Neuronal stem cell (in vitro differentiated cells): Measurements from ENCODE around the gene MYO1H.

Experiments used
- DNase-seq: peaks from one replicate; pipeline ENCODE4 v3.0.0-alpha.2; 2013; ENCODE audit warnings: low spot score
- H2AFZ ChIP-seq: one replicate; pipeline ENCODE4 v1.6.1; 2013; ENCODE audit warnings: mild to moderate bottlenecking, low read length, inconsistent platforms
- H2AK5ac ChIP-seq: 2 replicates; pipeline ENCODE4 v1.6.1; 2013; ENCODE audit warnings: low read depth, mild to moderate bottlenecking, inconsistent platforms, low read length, moderate library complexity, mixed read lengths
- H2BK120ac ChIP-seq: 2 replicates; pipeline ENCODE4 v1.6.1; 2013; ENCODE audit warnings: low read depth, mild to moderate bottlenecking, inconsistent platforms, low read length, moderate library complexity, mixed read lengths
- H2BK12ac ChIP-seq: one replicate; pipeline ENCODE4 v1.6.1; 2013; ENCODE audit warnings: low read length, inconsistent platforms
- H2BK15ac ChIP-seq: 2 replicates; pipeline ENCODE4 v1.6.1; 2013; ENCODE audit warnings: mild to moderate bottlenecking, low read length, inconsistent platforms, mixed read lengths
- H2BK5ac ChIP-seq: one replicate; pipeline ENCODE4 v1.6.1; 2013; ENCODE audit warnings: inconsistent platforms, mild to moderate bottlenecking, low read length, moderate library complexity
- H3K14ac ChIP-seq: one replicate; pipeline ENCODE4 v1.6.1; 2013; ENCODE audit warnings: low read length, inconsistent platforms
- H3K18ac ChIP-seq: 2 replicates; pipeline ENCODE4 v1.6.1; 2013; ENCODE audit warnings: low read length, inconsistent platforms
- H3K23ac ChIP-seq: 2 replicates; pipeline ENCODE4 v1.6.1; 2013; ENCODE audit warnings: low read depth, mild to moderate bottlenecking, mixed read lengths, low read length, inconsistent platforms; ENCODE audit not compliant: poor library complexity
- H3K27ac ChIP-seq: replicated peaks from 3 replicates; pipeline ENCODE4 v1.5.1; 2013; ENCODE audit warnings: low read length, inconsistent platforms
- H3K27me3 ChIP-seq, 3 experiments: 2 replicates each; pipeline ENCODE4 v1.6.1; 2013; ENCODE audit warnings: low read length in 3 of 3, mild to moderate bottlenecking in 2 of 3, inconsistent platforms in 1 of 3, low read depth in 1 of 3, mixed read lengths in 1 of 3, moderate library complexity in 1 of 3; ENCODE audit not compliant: control insufficient read depth in 3 of 3, insufficient read depth in 3 of 3
- H3K36me3 ChIP-seq, 2 donors: replicated peaks in 1 of 2; 2 replicates each; pipeline ENCODE4 v1.6.1; 2013; ENCODE audit warnings: low read length in 2 of 2; ENCODE audit not compliant: control insufficient read depth in 2 of 2, insufficient read depth in 2 of 2
- H3K4ac ChIP-seq: 2 replicates; pipeline ENCODE4 v1.6.1; 2013; ENCODE audit warnings: inconsistent platforms, mild to moderate bottlenecking, low read length, moderate library complexity
- H3K4me1 ChIP-seq, 2 donors: 1 replicate in 1 of 2; 2 replicates in 1 of 2; pipeline ENCODE4 v1.6.1; 2013; ENCODE audit warnings: low read length in 2 of 2, low read depth in 1 of 2; ENCODE audit not compliant: control insufficient read depth in 2 of 2, insufficient read depth in 1 of 2
- H3K4me2 ChIP-seq: one replicate; pipeline ENCODE4 v1.6.1; 2013; ENCODE audit warnings: mild to moderate bottlenecking, low read length, inconsistent platforms; ENCODE audit not compliant: insufficient read depth, poor library complexity, severe bottlenecking
- H3K4me3 ChIP-seq, 2 donors: 2 replicates each; pipeline ENCODE4 v1.5.1; 2013; ENCODE audit warnings: low read length in 2 of 2, mild to moderate bottlenecking in 2 of 2, inconsistent platforms in 1 of 2, moderate library complexity in 1 of 2
- H3K79me1 ChIP-seq: one replicate; pipeline ENCODE4 v1.6.1; 2013; ENCODE audit warnings: low read depth, mild to moderate bottlenecking, inconsistent platforms, low read length, moderate library complexity
- H3K9ac ChIP-seq: one replicate; pipeline ENCODE4 v1.6.1; 2013; ENCODE audit warnings: mild to moderate bottlenecking, low read depth, low read length, inconsistent platforms; ENCODE audit not compliant: poor library complexity
- H3K9me3 ChIP-seq, 2 donors: replicated peaks in 1 of 2; 2 replicates each; pipeline versions ENCODE3 to v1.6.1; 2013; ENCODE audit warnings: low read length in 2 of 2, mild to moderate bottlenecking in 2 of 2, inconsistent platforms in 1 of 2, low read depth in 1 of 2, mixed read lengths in 1 of 2, moderate library complexity in 1 of 2; ENCODE audit not compliant: control insufficient read depth in 2 of 2, insufficient read depth in 1 of 2
- H4K8ac ChIP-seq: one replicate; pipeline ENCODE4 v1.6.1; 2013; ENCODE audit warnings: low read depth, mild to moderate bottlenecking, inconsistent platforms, low read length, moderate library complexity
- H4K91ac ChIP-seq: one replicate; pipeline ENCODE4 v1.6.1; 2013; ENCODE audit warnings: low read length, low read depth, mild to moderate bottlenecking, inconsistent platforms; ENCODE audit not compliant: poor library complexity
- WGBS, 2 donors: extraction: QIAGEN DNeasy Blood & Tissue Kit; methylation state at CpG; one replicate each; pipeline ENCODE4 v1.1.7; 2013; ENCODE audit warnings: missing lambda C conversion rate in 2 of 2, mixed read lengths in 1 of 2; ENCODE audit not compliant: insufficient read length in 2 of 2, insufficient replicate concordance in 1 of 2; ENCODE audit errors: extremely low coverage in 2 of 2; 5-methylcytosine and 5-hydroxymethylcytosine counted together

MYO1H gene

DNA sequence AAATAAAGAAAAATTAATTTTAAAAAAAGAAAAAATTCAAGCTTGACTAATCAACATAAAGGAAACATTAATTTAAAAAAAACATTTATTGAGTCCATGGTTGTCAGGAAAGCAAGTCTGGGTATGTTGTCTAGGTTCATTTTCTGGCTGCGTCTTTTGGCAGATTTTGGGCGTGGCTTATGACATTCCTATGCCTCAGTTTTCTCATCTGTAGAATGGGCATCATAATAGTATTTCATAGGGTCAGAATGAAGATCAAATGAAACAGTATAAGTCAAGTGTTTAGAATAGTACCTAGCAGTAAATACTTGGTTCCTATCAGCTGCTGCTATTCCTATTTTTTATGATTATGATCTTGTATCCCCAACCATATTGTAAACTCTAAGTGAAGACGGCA, 40.5 kb downstream of the MYO1H start:
- Histone ChIP-seq H2BK5ac (no peak overlapping the region), H2BK15ac (no peak overlapping the region), H3K4me1 (no peaks in the 10 kb centered on the region), H3K4me3 (no peak overlapping the region), H3K9ac (no peak overlapping the region), H2BK12ac (no peak overlapping the region), H3K18ac (no peak overlapping the region), H4K8ac (no peak overlapping the region), H3K4me2 (no peak overlapping the region), H3K79me1 (no peaks in the 10 kb centered on the region), H3K27ac (no peak overlapping the region), H2BK120ac (no peak overlapping the region), H3K27me3 (peaks cover 0 to 5% (median 1%) of the 10 kb centered on the region in 3 experiments), H2AFZ (no peak overlapping the region), H3K23ac (no peak overlapping the region), H3K4ac (no peak overlapping the region), H3K36me3 (no peaks in the 10 kb centered on the region), H4K91ac (no peak overlapping the region), H3K14ac (no peak overlapping the region), H3K9me3 (peaks cover 0 to 3% of the 10 kb centered on the region in 2 donors), H2AK5ac (no peak overlapping the region)
- no peak for DNase-seq
- no CpG with 5 or more reads among the region's 3 CpGs for WGBS, 2 donors

DNA sequence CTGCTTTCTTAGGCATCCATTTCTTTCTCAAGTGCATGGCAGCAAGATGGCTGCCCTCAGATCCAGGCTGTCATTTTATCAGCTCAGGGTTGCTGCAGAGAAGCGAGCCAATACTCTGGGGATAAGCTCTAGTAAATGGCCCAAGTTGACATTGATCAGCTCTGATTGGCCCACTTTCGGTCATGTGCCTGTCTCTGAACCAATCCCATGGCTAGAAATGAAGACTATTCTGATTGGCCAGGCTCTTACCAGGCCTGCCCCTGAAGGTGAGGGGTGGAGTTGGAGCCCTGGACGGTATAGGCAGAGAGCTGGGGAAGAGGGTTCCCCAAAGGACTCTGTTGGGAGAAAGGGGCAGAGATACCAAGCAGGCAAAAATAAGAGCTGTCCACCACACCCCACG, 41.4 kb downstream of the MYO1H start:
- no peak for DNase-seq
- H3K4me1 ChIP-seq, result no peaks in the 10 kb centered on the region
- H2AFZ ChIP-seq, result peak overlapping the region; percentile 25
- H2AK5ac ChIP-seq, result no peak overlapping the region
- no peak overlapping the region for H3K27ac ChIP-seq
- H3K79me1 ChIP-seq, result no peaks in the 10 kb centered on the region
- H3K9me3 ChIP-seq, result peaks cover 0 to 3% of the 10 kb centered on the region in 2 donors
- no peak overlapping the region for H2BK12ac ChIP-seq
- no peak overlapping the region for H2BK15ac ChIP-seq
- H3K23ac ChIP-seq, result no peak overlapping the region
- no peak overlapping the region for H3K4me3 ChIP-seq
- no peak overlapping the region for H3K9ac ChIP-seq
- H4K91ac ChIP-seq, result no peak overlapping the region
- H2BK5ac ChIP-seq, result no peak overlapping the region
- H4K8ac ChIP-seq, result no peak overlapping the region
- H3K14ac ChIP-seq, result no peak overlapping the region
- peaks cover 0 to 1% (median 0%) of the 10 kb centered on the region in 3 experiments for H3K27me3 ChIP-seq
- H3K4me2 ChIP-seq, result no peak overlapping the region
- no peak overlapping the region for H2BK120ac ChIP-seq
- no peak overlapping the region for H3K4ac ChIP-seq
- no peaks in the 10 kb centered on the region for H3K36me3 ChIP-seq
- H3K18ac ChIP-seq, result no peak overlapping the region
- WGBS, 2 donors, result no CpG with 5 or more reads among the region's 4 CpGs

DNA sequence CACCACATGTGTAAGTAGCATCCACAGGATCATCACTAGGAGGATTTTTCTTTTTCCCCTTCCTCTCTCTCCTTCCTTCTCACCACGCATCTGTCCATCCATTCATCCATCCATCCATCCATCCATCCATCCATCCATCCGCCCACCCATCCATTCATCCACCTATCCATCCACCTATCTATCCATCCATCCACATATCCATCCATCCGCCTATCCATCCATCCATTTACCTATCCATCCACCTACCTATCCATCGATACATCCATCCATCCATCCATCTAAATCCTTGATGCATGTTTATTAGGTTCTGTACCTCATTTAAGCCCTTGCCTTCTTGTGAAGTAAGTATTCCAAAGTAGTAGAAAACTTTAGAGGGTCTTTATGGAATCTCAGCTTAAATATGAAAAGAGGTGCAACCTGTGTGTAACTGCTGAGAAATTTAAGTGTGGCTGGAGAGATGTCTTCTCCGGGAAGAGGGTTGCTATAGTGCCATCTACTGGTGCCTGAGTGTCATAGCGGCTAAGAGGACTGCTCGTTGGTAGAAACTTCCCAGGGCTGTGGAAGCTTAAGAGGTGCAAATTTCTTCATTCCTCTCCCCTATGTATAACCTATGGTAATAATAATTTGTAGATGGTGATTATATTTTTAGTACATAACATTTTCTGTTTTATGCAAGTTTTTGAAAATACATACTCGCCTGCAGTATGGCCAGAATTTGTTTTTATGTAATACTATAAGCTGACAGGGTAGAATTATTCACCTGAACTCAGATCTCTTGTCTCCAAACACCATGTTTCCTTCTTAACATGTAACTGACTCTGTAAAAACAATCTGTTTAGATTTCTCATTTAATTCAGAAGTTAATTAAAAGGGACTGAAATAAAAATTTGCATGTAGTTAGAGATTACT, 46.0 kb downstream of the MYO1H start:
- Histone ChIP-seq H3K4me3 (no peak overlapping the region), H3K27me3 (peaks cover 0 to 1% (median 0%) of the 10 kb centered on the region in 3 experiments), H4K8ac (no peak overlapping the region), H3K9ac (no peak overlapping the region), H3K79me1 (no peaks in the 10 kb centered on the region), H3K27ac (no peak overlapping the region), H3K36me3 (no peaks in the 10 kb centered on the region), H3K4me1 (no peaks in the 10 kb centered on the region), H2BK120ac (no peak overlapping the region), H3K4ac (no peak overlapping the region), H4K91ac (no peak overlapping the region), H3K18ac (no peak overlapping the region), H2BK5ac (no peak overlapping the region), H2AFZ (no peak overlapping the region), H2BK12ac (no peak overlapping the region), H2BK15ac (no peak overlapping the region), H2AK5ac (no peak overlapping the region), H3K9me3 (no peaks in the 10 kb centered on the region), H3K23ac (no peak overlapping the region), H3K4me2 (no peak overlapping the region), H3K14ac (no peak overlapping the region)
- DNase-seq, result peak; percentile 54
- WGBS, 2 donors, result 100% methylated on average over 2 of the region's 8 CpGs; no CpG with 5 or more reads in 1 of the 2 donors

GRCh38 chr12:109394891-109395290, 47.2 kb downstream of the MYO1H start:
- Histone ChIP-seq H3K36me3 (no peaks in the 10 kb centered on the region), H4K8ac (no peak overlapping the region), H3K9me3 (no peaks in the 10 kb centered on the region), H3K27me3 (peaks cover 0 to 1% (median 0%) of the 10 kb centered on the region in 3 experiments), H2BK5ac (no peak overlapping the region), H4K91ac (no peak overlapping the region), H3K9ac (no peak overlapping the region), H3K14ac (no peak overlapping the region), H2BK120ac (no peak overlapping the region), H3K18ac (no peak overlapping the region), H3K4me1 (no peaks in the 10 kb centered on the region), H2BK15ac (no peak overlapping the region), H2BK12ac (no peak overlapping the region), H3K79me1 (no peaks in the 10 kb centered on the region), H3K23ac (no peak overlapping the region), H3K4me3 (no peak overlapping the region), H3K27ac (no peak overlapping the region), H2AK5ac (no peak overlapping the region), H2AFZ (no peak overlapping the region), H3K4ac (no peak overlapping the region), H3K4me2 (no peak overlapping the region)
- no CpG with 5 or more reads among the region's 5 CpGs for WGBS, 2 donors
- no peak for DNase-seq
